Esophagus muscularis mucosa (tissue), 4 donors: ENCODE results near the gene USP12. TPM values are rescaled to one million over a fixed set of nuclear protein-coding genes. Genes with fewer than 3 reads are reported as not detected.

Experiments used
- DNase-seq: peaks from one replicate; pipeline ENCODE4 v3.0.0-alpha.2; 2017; ENCODE audit errors: extremely low spot score
- H3K27ac ChIP-seq, 4 donors: fragments of 200-600 bp; sonication (generic); replicated peaks in 1 of 4; 1 replicate in 3 of 4; 2 replicates in 1 of 4; pipeline ENCODE4 v1.5.1; 2016 to 2019; ENCODE audit warnings: mild to moderate bottlenecking in 1 of 4
- H3K27me3 ChIP-seq, 4 donors: fragments of 200-600 bp; sonication (generic); one replicate each; pipeline versions ENCODE4 v1.5.1 to v1.6.0; 2016 to 2019
- H3K36me3 ChIP-seq, 4 donors: fragments of 200-600 bp; sonication (generic); one replicate each; pipeline ENCODE4 v1.5.1; 2016 to 2019
- H3K4me1 ChIP-seq, 4 donors: fragments of 200-600 bp; sonication (generic); one replicate each; pipeline ENCODE4 v1.5.1; 2016 to 2019
- H3K4me3 ChIP-seq, 4 donors: fragments of 200-600 bp; sonication (generic); 1 replicate in 2 of 4; 2 replicates in 2 of 4; pipeline ENCODE4 v1.5.1; 2016 to 2019; ENCODE audit warnings: mild to moderate bottlenecking in 4 of 4, moderate library complexity in 1 of 4
- H3K9me3 ChIP-seq, 4 donors: fragments of 200-600 bp; sonication (generic); 1 replicate in 3 of 4; 2 replicates in 1 of 4; pipeline ENCODE4 v1.5.1; 2016 to 2019
- CTCF ChIP-seq, 3 experiments: fragments of 200-600 bp in 2 of 3; fragments of 450-650 bp in 1 of 3; sonication (generic) in 2 of 3; IDR thresholded peaks; one replicate each; pipeline ENCODE4 v1.5.1; 2017 to 2019; ENCODE audit warnings: antibody characterized with exemption in 3 of 3, mild to moderate bottlenecking in 2 of 3, moderate library complexity in 1 of 3
- EP300 ChIP-seq: sonication (generic); formaldehyde crosslinking; IDR thresholded peaks from one replicate; pipeline ENCODE4 v1.6.1; 2017; ENCODE audit warnings: antibody characterized with exemption
- POLR2A ChIP-seq: fragments of 450-650 bp; IDR thresholded peaks from one replicate; pipeline ENCODE4 v1.6.1; 2017; ENCODE audit warnings: antibody characterized with exemption, moderate library complexity, mild to moderate bottlenecking, low read depth
- POLR2AphosphoS5 ChIP-seq, 2 donors: sonication (generic); formaldehyde crosslinking; IDR thresholded peaks; one replicate each; pipeline ENCODE4 v1.6.1; 2017; ENCODE audit warnings: antibody characterized with exemption in 2 of 2
- WGBS: methylation state at CpG from one replicate; pipeline ENCODE4 v1.1.5; 2018; 5-methylcytosine and 5-hydroxymethylcytosine counted together
- intact Hi-C: fragments of 100-400 bp; cut with DNase I; formaldehyde crosslinking; loops from one replicate; pipeline ENCODE4 v1.15.1; 2023
- total RNA-seq, 4 donors: library from RNA; depleted of rRNA; stranded (reverse); fragments of >200 nt; gene quantifications; one replicate each; pipeline versions ENCODE4 v1.1.0 to v1.2.1, GENCODE V29; 2016

The USP12 gene
- total RNA-seq, 4 donors from 2014 or later: 55.6 to 107 (median 87.3) TPM

- no peak for DNase-seq
- Histone ChIP-seq H3K27me3 (no peaks in the 10 kb centered on the region), H3K9me3 (no peaks in the 10 kb centered on the region), H3K36me3 (no peaks in the 10 kb centered on the region), H3K27ac (no peak overlapping the region), H3K4me1 (peaks cover 0 to 4% (median 4%) of the 10 kb centered on the region in 4 donors), H3K4me3 (no peak overlapping the region)
- TF ChIP-seq POLR2A: no peak
- no peak for TF ChIP-seq POLR2AphosphoS5 (IDR thresholded peaks at IDR 0.05)
- no peak for TF ChIP-seq CTCF (IDR thresholded peaks at IDR 0.05)
- no peak for TF ChIP-seq EP300
- intact Hi-C loops: no loop called here
- 84% methylated on average over 4 of the region's 4 CpGs for WGBS
These were observed 16.6 kb upstream of the USP12 start for GRCh38 chr13:27188239-27188638.

GRCh38 chr13:27186295-27186694 is 14.7 kb upstream of the USP12 start:
- Histone ChIP-seq H3K36me3 (no peaks in the 10 kb centered on the region), H3K4me1 (peaks cover 3 to 12% (median 10%) of the 10 kb centered on the region in 4 donors), H3K27ac (no peak overlapping the region), H3K9me3 (no peaks in the 10 kb centered on the region), H3K4me3 (no peak overlapping the region), H3K27me3 (no peaks in the 10 kb centered on the region)
- DNase-seq: peak; percentile 5
- no peak for TF ChIP-seq POLR2A
- no peak for TF ChIP-seq POLR2AphosphoS5 (IDR thresholded peaks at IDR 0.05)
- TF ChIP-seq CTCF (IDR thresholded peaks at IDR 0.05): no peak
- no peak for TF ChIP-seq EP300
- 69% methylated on average over 5 of the region's 5 CpGs for WGBS
- intact Hi-C loops: no loop called here

GRCh38 chr13:27183561-27184147 is 12.0 kb upstream of the USP12 start:
- no peaks in the 10 kb centered on the region for H3K9me3 ChIP-seq
- peak; percentile 79 for DNase-seq
- H3K27ac ChIP-seq: no peak overlapping the region
- no peak overlapping the region for H3K4me3 ChIP-seq
- H3K4me1 ChIP-seq: peaks cover 3 to 12% (median 10%) of the 10 kb centered on the region in 4 donors
- no peaks in the 10 kb centered on the region for H3K36me3 ChIP-seq
- intact Hi-C loops: no loop called here
- WGBS: 82% methylated on average over 9 of the region's 9 CpGs
- no peak for TF ChIP-seq POLR2A
- TF ChIP-seq POLR2AphosphoS5 (IDR thresholded peaks at IDR 0.05): no peak
- no peak for TF ChIP-seq CTCF (IDR thresholded peaks at IDR 0.05)
- no peak for TF ChIP-seq EP300
- H3K27me3 ChIP-seq: no peaks in the 10 kb centered on the region

- Histone ChIP-seq H3K36me3 (no peaks in the 10 kb centered on the region), H3K4me1 (peaks cover 3 to 12% (median 10%) of the 10 kb centered on the region in 4 donors), H3K9me3 (no peaks in the 10 kb centered on the region), H3K27me3 (no peaks in the 10 kb centered on the region), H3K27ac (no peak overlapping the region), H3K4me3 (no peak overlapping the region)
- peak; percentile 92 for DNase-seq
- WGBS: 42% methylated on average over 10 of the region's 10 CpGs
- intact Hi-C loops: no loop called here
- TF ChIP-seq POLR2A (no peak), CTCF (IDR thresholded peaks at IDR 0.05) (no peak), POLR2AphosphoS5 (IDR thresholded peaks at IDR 0.05) (peak; percentile 45 to 50)
These were observed 11.4 kb upstream of the USP12 start for GRCh38 chr13:27182844-27183497.
